Colonic mucosa (tissue), 4 donors: ENCODE data around the gene CAPN5. TPM values are rescaled to one million over a fixed set of nuclear protein-coding genes. Genes with fewer than 3 reads are reported as not detected.

Source experiments
- DNase-seq: peaks from one replicate; pipeline ENCODE4 v3.0.0-alpha.2; 2020
- H3K27ac ChIP-seq: fragments of 200-600 bp; one replicate; pipeline ENCODE4 v1.8.0; 2021
- H3K27me3 ChIP-seq: fragments of 200-600 bp; one replicate; pipeline ENCODE4 v1.8.0; 2021
- H3K36me3 ChIP-seq: fragments of 200-600 bp; one replicate; pipeline ENCODE4 v1.8.0; 2021
- H3K4me1 ChIP-seq: fragments of 200-600 bp; one replicate; pipeline ENCODE4 v1.8.0; 2021; ENCODE audit warnings: mild to moderate bottlenecking
- H3K4me3 ChIP-seq: fragments of 200-600 bp; one replicate; pipeline ENCODE4 v1.8.0; 2021
- H3K9ac ChIP-seq, 2 donors: one replicate each; pipeline ENCODE4 v1.7.0; 2013; ENCODE audit warnings: control low read depth in 2 of 2, low read depth in 2 of 2, low read length in 2 of 2
- H3K9me3 ChIP-seq: fragments of 200-600 bp; one replicate; pipeline ENCODE4 v1.8.0; 2021
- intact Hi-C: fragments of 100-400 bp; cut with DNase I; formaldehyde crosslinking; loops from one replicate; pipeline ENCODE4 v1.14.1; 2022
- total RNA-seq, 2 donors: library from RNA; stranded (reverse); fragmentation: NEBNext Ultra II Directional in 1 of 2; extraction: Animal tissue kit (Norgen Biotek cat#: 25700) in 1 of 2; gene quantifications; one replicate each; pipeline ENCODE4 v1.2.1, GENCODE V29; 2021
- TF ChIP-seq, protein P1 (sequence below): fragments of 200-600 bp; IDR thresholded peaks from one replicate; pipeline ENCODE4 v1.8.0; 2022; ENCODE audit warnings: antibody characterized with exemption, mild to moderate bottlenecking
- donor health status: healthy.
- donor health status: DM: no; HTN: no; CAD: no.
- donor health status: DM: no; HTN: no; CAD: no.

The CAPN5 gene
- total RNA-seq, 2 donors from 2014 or later, result 258 to 267 TPM

DNA sequence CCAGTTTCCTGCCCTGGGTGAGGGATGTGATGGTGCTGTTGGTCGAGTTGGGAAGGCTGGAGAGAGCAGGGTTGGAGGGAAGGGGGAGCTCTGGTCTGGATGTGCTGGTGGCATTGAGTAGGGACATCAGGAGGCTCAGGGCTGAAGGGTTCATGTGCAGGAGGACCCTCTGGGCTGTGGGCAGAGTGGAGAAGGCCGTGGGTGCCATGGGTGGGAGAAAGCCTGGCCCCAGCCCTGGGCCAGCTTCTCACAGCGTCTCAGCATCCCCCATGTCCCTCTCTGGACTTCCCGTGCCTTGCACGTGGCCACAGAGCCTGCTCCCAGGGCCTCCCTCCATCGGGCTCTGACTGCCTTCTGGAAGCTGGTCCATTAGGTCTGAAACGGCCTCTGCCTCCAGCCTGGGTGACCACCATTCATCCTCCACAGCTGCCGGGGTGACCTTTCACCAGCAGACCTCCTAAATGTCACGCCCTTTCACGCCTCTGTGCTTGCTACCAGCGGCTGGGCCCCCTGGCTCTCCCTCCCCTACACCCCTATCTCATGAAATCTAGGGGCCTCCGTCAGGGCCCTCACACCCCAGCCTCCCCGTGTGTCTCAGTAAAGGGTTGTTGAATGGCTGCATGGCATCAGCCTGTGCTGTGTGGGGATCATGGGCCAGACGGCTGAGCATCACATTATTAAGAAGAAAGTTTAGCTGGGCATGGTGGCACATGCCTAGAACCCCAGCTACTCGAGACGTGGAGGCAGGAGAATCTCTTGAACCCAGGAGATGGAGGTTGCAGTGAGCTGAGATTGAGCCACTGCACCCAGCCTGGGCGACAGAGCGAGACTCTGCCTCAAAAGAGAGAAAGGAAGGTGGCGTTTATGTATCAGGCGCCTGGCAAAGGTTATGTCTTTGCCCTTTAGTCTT is 86.8 kb downstream of the CAPN5 start:
- no peak for DNase-seq
- intact Hi-C loops, result no loop called here
- Histone ChIP-seq H3K27me3 (no peaks in the 10 kb centered on the region), H3K9ac (no peak overlapping the region), H3K4me1 (no peaks in the 10 kb centered on the region), H3K9me3 (no peaks in the 10 kb centered on the region), H3K4me3 (no peak overlapping the region), H3K36me3 (no peaks in the 10 kb centered on the region), H3K27ac (no peak overlapping the region)
- TF ChIP-seq, protein P1, sequence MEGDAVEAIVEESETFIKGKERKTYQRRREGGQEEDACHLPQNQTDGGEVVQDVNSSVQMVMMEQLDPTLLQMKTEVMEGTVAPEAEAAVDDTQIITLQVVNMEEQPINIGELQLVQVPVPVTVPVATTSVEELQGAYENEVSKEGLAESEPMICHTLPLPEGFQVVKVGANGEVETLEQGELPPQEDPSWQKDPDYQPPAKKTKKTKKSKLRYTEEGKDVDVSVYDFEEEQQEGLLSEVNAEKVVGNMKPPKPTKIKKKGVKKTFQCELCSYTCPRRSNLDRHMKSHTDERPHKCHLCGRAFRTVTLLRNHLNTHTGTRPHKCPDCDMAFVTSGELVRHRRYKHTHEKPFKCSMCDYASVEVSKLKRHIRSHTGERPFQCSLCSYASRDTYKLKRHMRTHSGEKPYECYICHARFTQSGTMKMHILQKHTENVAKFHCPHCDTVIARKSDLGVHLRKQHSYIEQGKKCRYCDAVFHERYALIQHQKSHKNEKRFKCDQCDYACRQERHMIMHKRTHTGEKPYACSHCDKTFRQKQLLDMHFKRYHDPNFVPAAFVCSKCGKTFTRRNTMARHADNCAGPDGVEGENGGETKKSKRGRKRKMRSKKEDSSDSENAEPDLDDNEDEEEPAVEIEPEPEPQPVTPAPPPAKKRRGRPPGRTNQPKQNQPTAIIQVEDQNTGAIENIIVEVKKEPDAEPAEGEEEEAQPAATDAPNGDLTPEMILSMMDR, result no peak

DNA sequence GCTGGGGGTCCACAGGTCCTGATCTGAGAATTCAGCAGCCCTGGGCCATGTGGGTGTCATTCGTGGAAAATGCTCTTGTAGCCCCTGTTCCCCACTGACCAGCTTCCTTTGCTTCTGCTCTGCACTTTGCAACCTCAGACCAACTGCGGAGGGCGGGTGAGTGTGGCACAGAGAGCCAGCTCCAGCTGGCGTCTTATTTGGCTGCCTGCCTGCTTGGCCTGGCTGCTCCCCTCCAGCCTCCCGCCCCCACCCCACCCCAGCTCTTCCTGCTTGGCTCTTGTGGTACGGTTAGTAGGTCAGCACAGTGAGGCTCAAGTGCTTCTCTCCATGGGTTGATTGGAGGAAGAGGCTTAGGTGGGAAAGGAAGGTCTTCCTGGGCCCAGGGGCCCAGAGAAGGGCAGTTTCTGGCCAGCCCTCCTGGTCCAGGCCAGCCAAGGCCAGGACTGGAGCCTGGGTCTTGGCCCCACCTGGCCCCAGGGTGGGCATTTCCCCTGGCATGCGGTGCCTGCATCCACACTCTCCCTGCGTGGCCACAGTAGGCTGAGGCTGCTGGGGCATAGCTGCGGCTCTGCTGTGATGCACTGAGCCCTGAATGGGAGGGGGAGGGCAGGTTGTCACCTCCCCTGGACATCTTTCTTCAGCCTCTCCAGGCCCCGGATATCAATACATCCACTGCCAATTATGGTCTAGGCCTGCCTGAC is 87.8 kb downstream of the CAPN5 start:
- intact Hi-C loops, result no loop called here
- DNase-seq, result no peak

DNA sequence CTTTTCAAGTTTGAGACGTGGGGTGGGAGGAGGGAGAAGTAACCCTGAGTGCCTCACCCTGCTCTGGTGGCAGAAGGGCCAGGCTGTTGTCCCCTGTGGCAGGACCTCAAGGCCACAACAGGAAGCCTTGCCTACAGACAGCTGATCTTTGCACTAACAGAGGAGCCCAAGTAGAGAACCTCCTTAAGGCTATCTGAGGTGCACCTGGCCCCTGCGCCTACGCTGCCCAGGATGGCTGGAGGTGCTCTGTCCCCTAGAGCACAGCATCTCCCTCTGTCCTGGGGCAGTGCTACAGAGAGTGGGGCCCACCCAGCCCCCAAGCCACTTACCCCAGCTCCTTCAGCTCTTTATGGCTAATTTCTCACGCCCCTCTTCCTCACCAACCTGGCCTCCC is 88.3 kb downstream of the CAPN5 start:
- Histone ChIP-seq H3K4me1 (no peaks in the 10 kb centered on the region), H3K27ac (no peak overlapping the region), H3K36me3 (no peaks in the 10 kb centered on the region), H3K9me3 (no peaks in the 10 kb centered on the region), H3K9ac (no peak overlapping the region), H3K27me3 (no peaks in the 10 kb centered on the region), H3K4me3 (no peak overlapping the region)
- intact Hi-C loops, result no loop called here
- TF ChIP-seq, protein P1, result no peak
- no peak for DNase-seq

More for the DNA sequence above, 87.8 kb downstream of the CAPN5 start:
- Histone ChIP-seq H3K4me3 (no peak overlapping the region), H3K4me1 (no peaks in the 10 kb centered on the region), H3K36me3 (no peaks in the 10 kb centered on the region), H3K27me3 (no peaks in the 10 kb centered on the region), H3K9ac (no peak overlapping the region), H3K9me3 (no peaks in the 10 kb centered on the region), H3K27ac (no peak overlapping the region)
- TF ChIP-seq, protein P1, result no peak

DNA sequence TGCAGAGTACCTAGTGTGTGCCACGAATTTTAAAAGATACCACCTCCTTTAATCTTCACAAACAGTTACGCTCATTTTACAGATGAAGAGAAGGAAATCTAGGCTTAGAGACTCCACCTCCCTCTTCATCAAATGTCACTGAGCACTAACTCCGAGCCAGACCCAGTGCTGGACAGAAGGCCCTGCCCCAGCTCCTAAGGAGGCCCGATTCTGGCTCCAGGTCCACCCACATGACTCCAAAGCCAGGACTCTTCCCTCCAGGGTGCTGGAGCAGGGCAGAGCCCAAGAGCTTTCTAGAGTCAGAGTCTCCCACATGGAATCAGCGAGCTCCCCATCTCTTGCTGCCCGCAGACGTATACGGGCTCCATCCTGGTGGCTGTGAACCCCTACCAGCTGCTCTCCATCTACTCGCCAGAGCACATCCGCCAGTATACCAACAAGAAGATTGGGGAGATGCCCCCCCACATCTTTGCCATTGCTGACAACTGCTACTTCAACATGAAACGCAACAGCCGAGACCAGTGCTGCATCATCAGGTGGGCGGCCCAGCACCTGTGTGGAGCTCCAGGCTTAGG is 88.9 kb downstream of the CAPN5 start:
- no peak for DNase-seq
- H3K27me3 ChIP-seq, result no peaks in the 10 kb centered on the region
- TF ChIP-seq, protein P1, result no peak
- no peaks in the 10 kb centered on the region for H3K4me1 ChIP-seq
- no peak overlapping the region for H3K27ac ChIP-seq
- no peaks in the 10 kb centered on the region for H3K36me3 ChIP-seq
- H3K4me3 ChIP-seq, result no peak overlapping the region
- H3K9me3 ChIP-seq, result no peaks in the 10 kb centered on the region
- H3K9ac ChIP-seq, result no peak overlapping the region
- intact Hi-C loops, result no loop called here

DNA sequence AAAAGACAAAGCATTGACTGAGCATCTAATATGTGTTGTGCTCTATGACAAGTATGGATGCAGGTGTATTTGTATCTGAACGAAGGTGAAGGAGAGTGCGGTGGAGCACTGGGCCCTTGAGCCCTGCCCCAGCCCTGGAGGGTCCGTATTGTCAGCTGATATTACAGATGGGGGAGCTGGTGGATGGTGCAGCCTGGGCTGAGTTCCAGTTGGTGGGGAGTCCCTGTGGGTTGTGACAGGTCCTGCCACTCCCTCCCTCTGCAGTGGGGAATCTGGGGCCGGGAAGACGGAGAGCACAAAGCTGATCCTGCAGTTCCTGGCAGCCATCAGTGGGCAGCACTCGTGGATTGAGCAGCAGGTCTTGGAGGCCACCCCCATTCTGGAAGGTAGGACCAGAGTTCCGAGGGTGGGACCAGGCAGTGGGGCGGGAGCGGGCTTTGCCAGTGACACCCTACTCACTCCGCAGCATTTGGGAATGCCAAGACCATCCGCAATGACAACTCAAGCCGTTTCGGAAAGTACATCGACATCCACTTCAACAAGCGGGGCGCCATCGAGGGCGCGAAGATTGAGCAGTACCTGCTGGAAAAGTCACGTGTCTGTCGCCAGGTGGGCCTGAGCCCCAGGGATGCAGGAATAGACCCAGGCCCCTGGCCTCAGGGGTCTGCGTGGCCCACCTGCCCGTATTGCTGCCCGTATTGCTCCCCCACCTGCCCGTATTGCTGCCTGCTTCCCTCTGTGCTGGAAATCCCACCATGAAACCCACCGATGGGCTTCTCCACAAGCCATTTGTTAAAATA is 89.8 kb downstream of the CAPN5 start:
- no peaks in the 10 kb centered on the region for H3K9me3 ChIP-seq
- DNase-seq, result no peak
- H3K4me1 ChIP-seq, result no peaks in the 10 kb centered on the region
- no peak overlapping the region for H3K27ac ChIP-seq
- TF ChIP-seq, protein P1, result no peak
- H3K27me3 ChIP-seq, result no peaks in the 10 kb centered on the region
- H3K36me3 ChIP-seq, result no peaks in the 10 kb centered on the region
- no peak overlapping the region for H3K9ac ChIP-seq
- no peak overlapping the region for H3K4me3 ChIP-seq
- intact Hi-C loops, result no loop called here
